H54 (cell line): ENCODE measurements around the gene CPM.
A peak's percentile ranks its signal among the peaks of the same experiment; 100 is the strongest.
"Not testable (repeated sequence)": the region's sequence is repeated elsewhere in the genome, so short reads cannot be mapped to it uniquely, and the experiment has no call there.

Experiments used
- DNase-seq: peaks from one replicate; pipeline ENCODE4 v3.0.0; 2011; ENCODE audit warnings: low spot score, mixed read lengths; ENCODE audit not compliant: insufficient read length
- FAIRE-seq: peaks from 3 replicates; lab custom pipeline; 2011; peaks lifted over from hg19 to GRCh38; lab: Jason Lieb, UNC
- POLR2A ChIP-seq: IDR thresholded peaks from 2 replicates; pipeline ENCODE4 v1.6.1; 2011; ENCODE audit warnings: low read depth, mild to moderate bottlenecking, low read length

CPM gene

DNA sequence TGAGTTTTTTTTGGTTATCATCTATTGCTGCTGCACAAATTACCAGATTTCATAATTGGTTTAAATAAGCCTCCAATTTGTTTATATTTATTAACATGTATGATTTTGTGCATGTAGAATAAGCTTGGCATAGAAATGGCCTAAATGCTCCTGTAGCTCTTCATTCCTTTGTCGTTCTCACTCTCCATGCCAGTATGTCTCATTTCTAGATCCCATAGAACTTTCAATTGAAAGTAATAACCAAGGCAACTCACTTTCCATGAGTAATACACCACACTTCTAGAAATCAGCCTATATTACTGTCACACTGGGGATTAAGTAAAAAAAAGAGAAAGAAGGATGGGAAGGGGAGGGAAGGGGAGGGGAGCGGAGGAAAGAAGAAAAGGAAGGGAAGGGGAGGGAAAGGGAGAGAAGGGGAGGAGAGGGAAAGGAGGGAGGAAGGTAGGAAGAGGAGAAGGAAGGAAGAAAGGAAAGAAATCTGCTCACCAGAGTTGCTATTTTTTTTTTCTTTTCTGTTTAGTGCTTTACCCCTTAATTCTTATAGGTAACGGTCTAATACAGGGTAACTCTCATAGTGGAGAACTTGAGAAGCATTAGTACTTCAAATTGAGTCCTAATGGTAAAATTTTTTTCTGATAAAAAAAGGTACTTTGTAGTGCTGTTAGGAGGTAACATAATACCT is 79.4 kb downstream of the CPM start:
- no peak for FAIRE-seq
- no peak for TF ChIP-seq POLR2A

DNA sequence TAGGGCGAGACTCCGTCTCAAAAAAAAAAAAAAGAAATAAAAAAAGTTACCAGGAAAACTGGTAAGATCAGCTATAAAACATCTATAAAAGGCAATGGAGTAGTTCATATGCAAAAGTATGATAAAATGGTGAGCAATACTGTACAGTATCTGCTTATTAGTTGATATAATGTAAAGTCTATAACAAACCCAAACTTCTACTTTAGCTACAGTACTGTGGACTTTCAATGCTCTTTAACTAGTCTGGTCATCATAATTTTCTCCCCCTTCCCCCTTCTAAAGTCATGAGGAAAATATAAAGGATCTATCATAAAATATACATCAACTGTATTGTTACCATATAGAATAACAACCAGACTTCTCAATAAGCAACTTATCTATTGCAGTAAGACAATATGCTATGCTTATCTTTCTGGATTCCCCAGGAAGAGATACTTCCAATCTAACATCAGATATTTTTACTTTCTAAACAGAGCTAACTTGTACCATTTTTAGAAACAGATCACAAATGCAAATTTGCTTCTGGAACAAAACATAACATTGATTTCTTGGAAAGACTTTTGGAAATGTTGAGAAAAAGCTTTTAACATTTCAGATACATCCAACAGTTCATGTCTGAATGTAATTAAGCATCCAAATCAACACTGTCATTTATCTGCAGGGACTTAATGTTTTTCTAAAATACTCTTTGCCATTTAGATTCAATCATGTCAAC is 81.2 kb downstream of the CPM start:
- DNase-seq (no peak), FAIRE-seq (no peak)
- no peak for TF ChIP-seq POLR2A

More for the DNA sequence above, 79.4 kb downstream of the CPM start:
- DNase-seq, result no peak

DNA sequence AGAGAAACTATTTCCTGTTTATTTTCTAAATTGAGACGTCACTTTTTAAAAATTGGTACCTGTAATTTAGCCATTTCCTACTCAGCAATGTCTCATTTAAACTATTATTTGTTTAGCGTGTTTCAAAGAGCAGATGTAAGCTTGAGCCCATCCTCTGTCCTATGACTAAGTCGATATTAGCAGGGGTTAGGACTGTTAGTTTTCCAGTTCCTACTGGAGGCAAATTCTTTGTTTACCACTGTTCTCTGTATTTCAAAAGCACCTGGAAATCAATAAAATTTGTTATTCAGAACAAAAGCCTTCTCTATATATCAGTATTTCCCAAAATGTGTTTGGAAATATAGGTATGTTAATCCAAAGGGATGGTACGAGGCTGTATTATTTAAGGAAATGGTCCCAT is 82.6 kb downstream of the CPM start:
- no peak for TF ChIP-seq POLR2A
- FAIRE-seq, result no peak
- DNase-seq, result no peak

DNA sequence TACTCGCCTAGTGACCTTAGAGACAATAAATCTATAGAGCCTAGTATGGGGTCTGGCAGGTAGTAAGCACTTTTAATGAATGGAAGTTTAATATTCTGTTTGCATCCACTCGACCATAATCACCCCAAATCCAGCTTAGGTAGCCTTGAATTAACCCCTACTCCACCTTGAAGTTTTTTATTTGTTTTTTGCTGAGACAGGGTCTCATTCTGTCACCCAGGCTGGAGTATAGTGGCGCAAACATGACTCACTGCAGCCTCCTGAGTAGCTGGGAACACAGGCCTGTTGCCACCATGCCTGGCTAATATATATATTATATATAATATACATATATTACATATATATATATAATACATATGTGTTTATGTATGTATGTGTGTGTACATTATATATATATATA is 86.2 kb downstream of the CPM start:
- FAIRE-seq (no peak), DNase-seq (no peak)
- no peak for TF ChIP-seq POLR2A

DNA sequence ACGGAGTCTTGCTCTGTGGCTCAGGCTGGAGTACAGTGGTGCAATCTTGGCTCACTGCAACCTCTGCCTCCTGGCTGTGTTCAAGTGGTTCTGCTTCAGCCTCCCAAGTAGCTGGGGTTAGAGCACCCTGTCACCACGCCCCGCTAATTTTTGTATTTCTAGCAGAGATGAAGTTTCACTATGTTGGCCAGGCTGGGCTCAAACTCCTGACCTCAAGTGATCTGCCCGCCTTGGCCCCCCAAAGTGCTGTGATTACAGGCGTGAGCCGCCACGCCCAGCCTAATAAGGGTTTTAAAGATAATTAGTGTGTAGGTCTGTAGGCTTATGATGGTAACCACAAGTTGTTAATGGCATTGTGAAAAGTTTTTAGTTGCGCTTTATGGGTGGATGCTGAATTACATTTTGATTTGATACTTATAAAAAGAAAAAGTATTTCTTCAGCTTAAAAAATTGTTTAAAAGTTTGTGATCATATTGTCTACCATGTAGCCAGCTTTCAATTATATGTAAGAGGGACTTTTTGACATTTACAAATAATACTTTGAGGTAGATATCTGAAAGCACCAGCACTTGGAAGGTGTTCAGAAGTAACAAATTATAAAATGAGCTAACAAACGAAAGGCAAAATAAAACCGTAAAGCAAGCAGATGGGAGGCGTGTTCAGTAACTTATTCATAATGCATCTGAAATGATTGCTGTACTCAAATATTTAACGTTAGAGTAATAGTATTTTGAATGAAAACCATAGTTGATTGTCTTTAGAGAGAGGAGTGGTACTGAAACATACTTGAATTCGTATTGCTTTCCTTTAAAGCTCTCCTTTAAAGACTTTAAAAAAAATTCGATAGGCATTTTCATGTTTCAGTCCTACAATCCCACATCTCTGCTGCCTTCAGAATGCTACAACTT is 87.9 kb downstream of the CPM start:
- DNase-seq, result no peak
- no peak for FAIRE-seq
- TF ChIP-seq POLR2A, result no peak

DNA sequence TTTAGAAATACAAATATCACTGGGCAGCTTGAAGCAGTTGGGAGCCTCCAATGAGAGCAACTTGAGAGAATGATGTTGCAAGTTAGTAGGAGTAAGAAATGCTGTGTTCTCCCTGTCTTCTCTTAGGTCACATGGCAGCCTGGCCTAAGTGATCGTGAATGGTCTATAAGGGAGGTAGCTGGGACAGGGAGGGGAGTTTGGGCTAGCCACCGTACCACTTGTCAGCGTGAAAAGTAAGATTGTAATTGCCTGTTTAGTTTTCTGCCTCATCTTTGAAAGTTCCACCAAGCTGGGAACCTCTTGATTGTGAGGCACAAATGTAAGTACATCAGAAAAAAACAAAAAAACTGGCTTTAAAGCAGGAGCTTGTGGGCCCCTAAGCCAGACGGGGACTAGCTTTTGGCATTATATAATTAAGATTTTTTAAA is 88.6 kb downstream of the CPM start:
- FAIRE-seq, result no peak
- TF ChIP-seq POLR2A, result no peak
- DNase-seq, result no peak

DNA sequence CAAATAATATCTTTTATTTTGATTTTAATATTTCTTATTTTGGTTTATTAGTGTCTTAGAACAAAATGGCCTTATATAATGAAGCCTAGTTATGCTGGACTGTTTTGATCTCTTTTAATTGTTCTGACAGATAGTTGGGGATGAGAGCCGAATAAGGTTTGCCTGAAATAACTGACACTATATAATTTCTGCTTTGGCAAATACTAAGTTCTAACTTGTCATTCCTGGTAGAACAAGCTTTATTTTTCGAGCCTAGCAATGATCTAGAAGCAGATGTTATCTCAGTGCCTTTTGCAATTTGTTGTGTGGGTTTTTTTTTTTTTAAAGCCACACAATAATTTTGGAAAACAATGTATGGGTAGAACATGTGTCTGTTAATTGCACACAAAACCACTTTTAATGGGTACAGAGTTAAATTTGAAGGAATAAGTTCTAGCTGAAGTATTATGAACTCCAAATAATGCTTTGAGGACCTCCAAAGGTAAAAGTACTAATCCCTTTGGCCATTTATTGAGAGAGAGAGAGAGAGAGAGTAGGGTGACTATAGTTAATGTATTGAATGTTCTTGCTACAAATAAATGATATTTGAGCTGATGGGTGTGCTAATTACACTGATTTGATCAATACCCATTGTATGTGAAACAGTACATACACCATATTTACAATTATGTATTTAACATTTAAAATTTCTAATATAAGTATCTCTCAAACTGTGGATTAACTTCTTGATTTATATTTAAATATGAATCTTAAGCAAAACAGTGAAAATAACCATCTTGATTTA is 90.0 kb downstream of the CPM start:
- no peak for FAIRE-seq
- TF ChIP-seq POLR2A, result no peak
- no peak for DNase-seq

DNA sequence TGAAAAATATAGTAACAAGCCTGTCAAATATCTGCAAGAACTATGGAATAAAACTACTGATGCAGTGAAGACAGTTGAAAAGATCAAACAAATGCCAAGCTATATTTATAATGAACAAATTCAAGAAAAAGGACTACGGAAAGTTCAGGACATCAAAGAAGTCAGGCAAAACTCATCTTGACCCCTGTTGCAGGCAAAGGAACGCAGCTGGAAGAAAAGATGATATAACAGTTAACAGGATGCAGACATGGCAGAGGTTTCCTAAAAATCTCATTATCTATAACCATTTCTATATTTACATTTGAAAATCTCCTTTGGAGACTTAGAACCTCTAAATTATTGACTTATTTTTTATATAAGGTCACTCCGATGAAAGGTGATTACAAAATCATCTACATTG is 90.8 kb downstream of the CPM start:
- FAIRE-seq (no peak), DNase-seq (no peak)
- no peak for TF ChIP-seq POLR2A

DNA sequence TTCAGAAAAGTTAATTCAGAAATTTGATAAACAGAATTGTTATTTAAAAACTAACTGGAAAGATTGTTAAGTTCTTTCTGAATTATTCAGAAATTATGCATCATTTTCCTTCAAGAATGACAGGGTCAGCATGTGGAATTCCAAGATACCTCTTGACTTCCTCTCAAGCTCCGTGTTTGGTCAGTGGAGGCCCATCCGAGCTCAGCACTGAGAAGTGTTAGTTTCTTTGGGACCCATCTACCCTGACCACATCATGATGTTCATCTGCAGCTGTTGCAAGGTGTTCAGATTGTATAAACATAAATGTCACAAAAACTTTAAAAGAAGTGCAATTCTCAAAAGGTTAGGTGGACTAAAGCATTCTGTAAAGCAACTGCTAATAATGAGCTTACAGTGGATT is 91.3 kb downstream of the CPM start:
- DNase-seq, result no peak
- TF ChIP-seq POLR2A, result no peak
- peak; percentile 43 for FAIRE-seq

DNA sequence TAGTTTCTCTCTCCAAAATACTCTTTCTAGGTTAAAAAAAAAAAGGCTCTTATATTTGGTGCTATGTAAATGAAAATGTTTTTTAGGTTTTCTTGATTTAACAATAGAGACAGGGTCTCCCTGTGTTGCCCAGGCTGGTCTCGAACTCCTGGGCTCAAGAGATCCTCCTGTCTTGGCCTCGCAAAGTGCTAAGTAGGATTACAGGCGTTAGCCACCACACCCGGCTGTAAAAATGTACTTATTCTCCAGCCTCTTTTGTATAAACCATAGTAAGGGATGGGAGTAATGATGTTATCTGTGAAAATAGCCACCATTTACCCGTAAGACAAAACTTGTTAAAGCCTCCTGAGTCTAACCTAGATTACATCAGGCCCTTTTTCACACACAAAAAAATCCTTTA is 91.8 kb downstream of the CPM start:
- FAIRE-seq, result peak; percentile 30
- DNase-seq, result not testable (repeated sequence)

DNA sequence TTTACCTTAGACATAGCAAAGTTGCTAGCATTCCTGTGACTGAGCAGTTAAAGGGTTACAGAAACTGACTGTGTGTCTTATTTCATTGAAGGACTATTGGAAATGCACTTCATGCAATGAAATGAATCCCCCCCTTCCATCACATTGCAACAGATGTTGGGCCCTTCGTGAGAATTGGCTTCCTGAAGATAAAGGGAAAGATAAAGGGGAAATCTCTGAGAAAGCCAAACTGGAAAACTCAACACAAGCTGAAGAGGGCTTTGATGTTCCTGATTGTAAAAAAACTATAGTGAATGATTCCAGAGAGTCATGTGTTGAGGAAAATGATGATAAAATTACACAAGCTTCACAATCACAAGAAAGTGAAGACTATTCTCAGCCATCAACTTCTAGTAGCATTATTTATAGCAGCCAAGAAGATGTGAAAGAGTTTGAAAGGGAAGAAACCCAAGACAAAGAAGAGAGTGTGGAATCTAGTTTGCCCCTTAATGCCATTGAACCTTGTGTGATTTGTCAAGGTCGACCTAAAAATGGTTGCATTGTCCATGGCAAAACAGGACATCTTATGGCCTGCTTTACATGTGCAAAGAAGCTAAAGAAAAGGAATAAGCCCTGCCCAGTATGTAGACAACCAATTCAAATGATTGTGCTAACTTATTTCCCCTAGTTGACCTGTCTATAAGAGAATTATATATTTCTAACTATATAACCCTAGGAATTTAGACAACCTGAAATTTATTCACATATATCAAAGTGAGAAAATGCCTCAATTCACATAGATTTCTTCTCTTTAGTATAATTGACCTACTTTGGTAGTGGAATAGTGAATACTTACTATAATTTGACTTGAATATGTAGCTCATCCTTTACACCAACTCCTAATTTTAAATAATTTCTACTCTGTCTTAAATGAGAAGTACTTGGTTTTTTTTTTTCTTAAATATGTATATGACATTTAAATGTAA is 93.5 kb downstream of the CPM start:
- FAIRE-seq, result peak; percentile 15
- DNase-seq, result no peak
- no peak for TF ChIP-seq POLR2A
